Neural cell (in vitro differentiated cells): ENCODE results near the gene SLC6A1.

Source experiments
- EP300 ChIP-seq: fragments of 450-650 bp; conservative IDR thresholded peaks from 2 replicates; pipeline ENCODE4 v1.6.1; 2014; ENCODE audit warnings: antibody characterized with exemption, mild to moderate bottlenecking, moderate library complexity; ENCODE audit not compliant: poor library complexity, severe bottlenecking
- EZH2 ChIP-seq: fragments of 200-600, 300-800 bp; shearing (Covaris generic), sonication (generic); IDR thresholded peaks from 2 replicates; pipeline ENCODE4 v1.6.1; 2014; ENCODE audit warnings: antibody characterized with exemption, low read length, borderline replicate concordance, mild to moderate bottlenecking; ENCODE audit not compliant: insufficient read depth, poor library complexity, severe bottlenecking
- MXI1 ChIP-seq: fragments of 450-650 bp; conservative IDR thresholded peaks from 2 replicates; pipeline ENCODE4 v1.6.1; 2014; ENCODE audit warnings: antibody characterized with exemption, mild to moderate bottlenecking; ENCODE audit not compliant: poor library complexity, severe bottlenecking
- POLR2AphosphoS5 ChIP-seq: IDR thresholded peaks from 2 replicates; pipeline ENCODE4 v1.6.1; 2012
- RAD21 ChIP-seq: fragments of 450-650 bp; conservative IDR thresholded peaks from 2 replicates; pipeline ENCODE4 v1.6.1; 2014; ENCODE audit warnings: antibody characterized with exemption, mild to moderate bottlenecking, moderate library complexity
- SMC3 ChIP-seq: fragments of 450-650 bp; conservative IDR thresholded peaks from 2 replicates; pipeline ENCODE4 v1.6.1; 2014; ENCODE audit warnings: antibody characterized with exemption, mild to moderate bottlenecking, moderate library complexity; ENCODE audit not compliant: poor library complexity
- TAF1 ChIP-seq: IDR thresholded peaks from 2 replicates; pipeline ENCODE4 v1.6.1; 2012; ENCODE audit warnings: low read depth
- TF ChIP-seq, protein P1 (sequence below): fragments of 450-650 bp; IDR thresholded peaks from 2 replicates; pipeline ENCODE4 v1.5.1; 2014; ENCODE audit warnings: antibody characterized with exemption, mild to moderate bottlenecking, moderate library complexity; ENCODE audit not compliant: poor library complexity, severe bottlenecking
- TF ChIP-seq, protein P2 (sequence below): IDR thresholded peaks from 2 replicates; pipeline ENCODE4 v1.6.1; 2012; ENCODE audit warnings: borderline replicate concordance

DNA sequence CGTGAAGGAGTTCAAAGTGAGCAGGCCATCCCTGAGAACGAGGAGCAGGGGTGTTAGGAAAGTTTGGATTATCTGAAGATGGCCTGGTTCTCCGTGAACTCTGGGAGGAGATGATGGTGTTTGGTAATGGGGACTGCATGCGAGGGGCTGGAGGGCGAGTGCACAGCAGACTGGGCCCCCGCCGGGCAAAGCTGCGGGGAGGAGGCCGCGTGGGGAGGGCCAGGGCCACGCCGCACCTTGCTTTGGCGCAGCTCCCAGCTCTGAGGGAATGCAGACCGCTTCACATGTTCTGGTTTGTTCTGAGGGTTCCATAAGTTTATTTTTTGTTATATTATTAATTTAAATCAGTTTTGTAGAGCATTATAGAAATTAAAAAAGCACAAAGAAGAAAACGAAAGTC is 22.2 kb downstream of the SLC6A1 start:
- TF ChIP-seq, protein P1, sequence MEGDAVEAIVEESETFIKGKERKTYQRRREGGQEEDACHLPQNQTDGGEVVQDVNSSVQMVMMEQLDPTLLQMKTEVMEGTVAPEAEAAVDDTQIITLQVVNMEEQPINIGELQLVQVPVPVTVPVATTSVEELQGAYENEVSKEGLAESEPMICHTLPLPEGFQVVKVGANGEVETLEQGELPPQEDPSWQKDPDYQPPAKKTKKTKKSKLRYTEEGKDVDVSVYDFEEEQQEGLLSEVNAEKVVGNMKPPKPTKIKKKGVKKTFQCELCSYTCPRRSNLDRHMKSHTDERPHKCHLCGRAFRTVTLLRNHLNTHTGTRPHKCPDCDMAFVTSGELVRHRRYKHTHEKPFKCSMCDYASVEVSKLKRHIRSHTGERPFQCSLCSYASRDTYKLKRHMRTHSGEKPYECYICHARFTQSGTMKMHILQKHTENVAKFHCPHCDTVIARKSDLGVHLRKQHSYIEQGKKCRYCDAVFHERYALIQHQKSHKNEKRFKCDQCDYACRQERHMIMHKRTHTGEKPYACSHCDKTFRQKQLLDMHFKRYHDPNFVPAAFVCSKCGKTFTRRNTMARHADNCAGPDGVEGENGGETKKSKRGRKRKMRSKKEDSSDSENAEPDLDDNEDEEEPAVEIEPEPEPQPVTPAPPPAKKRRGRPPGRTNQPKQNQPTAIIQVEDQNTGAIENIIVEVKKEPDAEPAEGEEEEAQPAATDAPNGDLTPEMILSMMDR = no peak
- no peak for TF ChIP-seq EP300
- TF ChIP-seq SMC3 = no peak
- TF ChIP-seq, protein P2, sequence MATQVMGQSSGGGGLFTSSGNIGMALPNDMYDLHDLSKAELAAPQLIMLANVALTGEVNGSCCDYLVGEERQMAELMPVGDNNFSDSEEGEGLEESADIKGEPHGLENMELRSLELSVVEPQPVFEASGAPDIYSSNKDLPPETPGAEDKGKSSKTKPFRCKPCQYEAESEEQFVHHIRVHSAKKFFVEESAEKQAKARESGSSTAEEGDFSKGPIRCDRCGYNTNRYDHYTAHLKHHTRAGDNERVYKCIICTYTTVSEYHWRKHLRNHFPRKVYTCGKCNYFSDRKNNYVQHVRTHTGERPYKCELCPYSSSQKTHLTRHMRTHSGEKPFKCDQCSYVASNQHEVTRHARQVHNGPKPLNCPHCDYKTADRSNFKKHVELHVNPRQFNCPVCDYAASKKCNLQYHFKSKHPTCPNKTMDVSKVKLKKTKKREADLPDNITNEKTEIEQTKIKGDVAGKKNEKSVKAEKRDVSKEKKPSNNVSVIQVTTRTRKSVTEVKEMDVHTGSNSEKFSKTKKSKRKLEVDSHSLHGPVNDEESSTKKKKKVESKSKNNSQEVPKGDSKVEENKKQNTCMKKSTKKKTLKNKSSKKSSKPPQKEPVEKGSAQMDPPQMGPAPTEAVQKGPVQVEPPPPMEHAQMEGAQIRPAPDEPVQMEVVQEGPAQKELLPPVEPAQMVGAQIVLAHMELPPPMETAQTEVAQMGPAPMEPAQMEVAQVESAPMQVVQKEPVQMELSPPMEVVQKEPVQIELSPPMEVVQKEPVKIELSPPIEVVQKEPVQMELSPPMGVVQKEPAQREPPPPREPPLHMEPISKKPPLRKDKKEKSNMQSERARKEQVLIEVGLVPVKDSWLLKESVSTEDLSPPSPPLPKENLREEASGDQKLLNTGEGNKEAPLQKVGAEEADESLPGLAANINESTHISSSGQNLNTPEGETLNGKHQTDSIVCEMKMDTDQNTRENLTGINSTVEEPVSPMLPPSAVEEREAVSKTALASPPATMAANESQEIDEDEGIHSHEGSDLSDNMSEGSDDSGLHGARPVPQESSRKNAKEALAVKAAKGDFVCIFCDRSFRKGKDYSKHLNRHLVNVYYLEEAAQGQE = no peak
- no peak for TF ChIP-seq EZH2
- TF ChIP-seq MXI1 = no peak
- TF ChIP-seq POLR2AphosphoS5 = no peak
- no peak for TF ChIP-seq TAF1
- TF ChIP-seq RAD21 = no peak
